Peyer's patch (tissue), 4 donors: Measurements from ENCODE around the gene KISS1R.

Experiments used
- POLR2A ChIP-seq, 2 donors: fragments of 450-650 bp; IDR thresholded peaks; one replicate each; pipeline ENCODE4 v1.5.1; 2017; ENCODE audit warnings: antibody characterized with exemption in 2 of 2, mild to moderate bottlenecking in 2 of 2, moderate library complexity in 2 of 2
- TF ChIP-seq, protein P1 (sequence below), 6 experiments: fragments of 450-650 bp in 4 of 6; fragments of 200-600 bp in 2 of 6; sonication (generic) in 1 of 6; IDR thresholded peaks; one replicate each; pipeline ENCODE4 v1.5.1; 2017 to 2019; ENCODE audit warnings: antibody characterized with exemption in 6 of 6, mild to moderate bottlenecking in 3 of 6, moderate library complexity in 1 of 6

DNA sequence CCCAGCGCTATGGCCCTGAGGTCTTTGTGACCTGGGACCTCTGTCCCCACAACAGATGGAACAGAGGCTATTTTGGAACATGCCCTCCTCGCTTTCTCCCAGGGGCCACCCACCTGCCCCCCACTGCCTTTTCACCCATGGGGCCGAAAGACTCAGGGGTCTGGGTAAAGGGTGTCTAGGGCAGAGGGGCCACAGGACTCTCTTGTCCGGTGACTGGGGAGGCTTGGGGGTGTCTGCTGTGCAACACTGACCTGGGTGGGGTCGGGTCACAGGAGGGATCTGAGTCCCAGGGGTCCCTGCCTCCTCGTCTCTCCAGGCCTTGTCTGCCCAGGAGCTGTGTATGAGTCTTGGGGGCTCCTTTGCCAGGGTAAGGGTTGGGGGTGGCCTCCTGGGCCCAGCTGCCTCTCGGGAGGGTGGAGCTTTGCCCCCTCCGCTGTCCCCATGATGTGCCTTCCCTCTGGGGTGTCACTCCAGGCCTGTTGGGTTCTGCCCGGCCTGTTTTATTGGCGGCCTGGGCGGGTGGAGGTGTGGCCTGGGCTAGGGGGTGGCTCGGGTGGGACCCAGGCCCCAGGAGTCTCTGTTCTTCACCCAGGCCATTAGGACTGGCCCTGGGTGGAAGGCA lies 10.8 kb downstream of the KISS1R start:
- no peak for TF ChIP-seq POLR2A (IDR thresholded peaks at IDR 0.05)
- TF ChIP-seq, protein P1, sequence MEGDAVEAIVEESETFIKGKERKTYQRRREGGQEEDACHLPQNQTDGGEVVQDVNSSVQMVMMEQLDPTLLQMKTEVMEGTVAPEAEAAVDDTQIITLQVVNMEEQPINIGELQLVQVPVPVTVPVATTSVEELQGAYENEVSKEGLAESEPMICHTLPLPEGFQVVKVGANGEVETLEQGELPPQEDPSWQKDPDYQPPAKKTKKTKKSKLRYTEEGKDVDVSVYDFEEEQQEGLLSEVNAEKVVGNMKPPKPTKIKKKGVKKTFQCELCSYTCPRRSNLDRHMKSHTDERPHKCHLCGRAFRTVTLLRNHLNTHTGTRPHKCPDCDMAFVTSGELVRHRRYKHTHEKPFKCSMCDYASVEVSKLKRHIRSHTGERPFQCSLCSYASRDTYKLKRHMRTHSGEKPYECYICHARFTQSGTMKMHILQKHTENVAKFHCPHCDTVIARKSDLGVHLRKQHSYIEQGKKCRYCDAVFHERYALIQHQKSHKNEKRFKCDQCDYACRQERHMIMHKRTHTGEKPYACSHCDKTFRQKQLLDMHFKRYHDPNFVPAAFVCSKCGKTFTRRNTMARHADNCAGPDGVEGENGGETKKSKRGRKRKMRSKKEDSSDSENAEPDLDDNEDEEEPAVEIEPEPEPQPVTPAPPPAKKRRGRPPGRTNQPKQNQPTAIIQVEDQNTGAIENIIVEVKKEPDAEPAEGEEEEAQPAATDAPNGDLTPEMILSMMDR (IDR thresholded peaks at IDR 0.05), result no peak
